ENCODE results near the gene ERICH6. TPM values are rescaled to one million over a fixed set of nuclear protein-coding genes. Genes with fewer than 3 reads are reported as not detected.

Gene ERICH6
- total RNA-seq, 1 experiment from 2014 or later, result not detected

DNA sequence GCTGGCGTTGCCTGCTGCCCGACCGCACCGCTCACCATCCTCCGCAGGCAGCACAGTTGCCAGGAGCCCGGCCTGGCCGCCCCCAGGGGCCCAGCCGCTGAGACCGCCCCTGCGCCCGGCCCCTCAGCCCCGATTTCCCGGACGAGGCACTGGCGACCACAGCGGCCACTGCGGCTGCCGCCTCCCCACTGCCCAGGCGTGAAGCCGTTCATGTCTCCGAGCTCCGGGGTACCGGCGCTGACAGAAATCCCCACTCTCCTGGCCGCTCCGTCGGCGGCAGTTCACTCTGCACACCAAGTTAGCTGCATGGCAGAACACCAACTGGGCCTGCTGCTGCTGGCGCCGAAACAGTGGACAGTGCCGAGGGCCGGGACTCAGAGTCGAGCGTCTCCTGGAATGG, 92.1 kb downstream of the ERICH6 start:
- TF ChIP-seq, protein P1, sequence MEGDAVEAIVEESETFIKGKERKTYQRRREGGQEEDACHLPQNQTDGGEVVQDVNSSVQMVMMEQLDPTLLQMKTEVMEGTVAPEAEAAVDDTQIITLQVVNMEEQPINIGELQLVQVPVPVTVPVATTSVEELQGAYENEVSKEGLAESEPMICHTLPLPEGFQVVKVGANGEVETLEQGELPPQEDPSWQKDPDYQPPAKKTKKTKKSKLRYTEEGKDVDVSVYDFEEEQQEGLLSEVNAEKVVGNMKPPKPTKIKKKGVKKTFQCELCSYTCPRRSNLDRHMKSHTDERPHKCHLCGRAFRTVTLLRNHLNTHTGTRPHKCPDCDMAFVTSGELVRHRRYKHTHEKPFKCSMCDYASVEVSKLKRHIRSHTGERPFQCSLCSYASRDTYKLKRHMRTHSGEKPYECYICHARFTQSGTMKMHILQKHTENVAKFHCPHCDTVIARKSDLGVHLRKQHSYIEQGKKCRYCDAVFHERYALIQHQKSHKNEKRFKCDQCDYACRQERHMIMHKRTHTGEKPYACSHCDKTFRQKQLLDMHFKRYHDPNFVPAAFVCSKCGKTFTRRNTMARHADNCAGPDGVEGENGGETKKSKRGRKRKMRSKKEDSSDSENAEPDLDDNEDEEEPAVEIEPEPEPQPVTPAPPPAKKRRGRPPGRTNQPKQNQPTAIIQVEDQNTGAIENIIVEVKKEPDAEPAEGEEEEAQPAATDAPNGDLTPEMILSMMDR (conservative IDR thresholded peaks at IDR 0.05), result no peak
- no peak for TF ChIP-seq EZH2 (IDR thresholded peaks at IDR 0.05; ENCODE audit: low read depth)
- Histone ChIP-seq H3K27ac (no peak overlapping the region), H3K9me2 (ENCODE audit: insufficient read depth) (no peaks in the 10 kb centered on the region), H3K27me3 (ENCODE audit: insufficient read depth, low read depth) (no peaks in the 10 kb centered on the region), H3K4me1 (replicated peaks; ENCODE audit: insufficient read depth) (no peaks in the 10 kb centered on the region; the same call in 1 of the 2 replicates), H3F3A (ENCODE audit: insufficient read depth, low read depth) (no peaks in the 10 kb centered on the region), H3K9me3 (ENCODE audit: insufficient read depth, low read depth) (no peaks in the 10 kb centered on the region), H2AFZ (no peak overlapping the region), H4K20me1 (ENCODE audit: insufficient read depth) (0 out of 2 replicates have a peak, but pooled peaks cover 6% of the 10 kb centered on the region), H3K4me3 (no peak overlapping the region), H3K79me2 (ENCODE audit: low read depth) (peaks cover 79% of the 10 kb centered on the region), H3K4me2 (no peak overlapping the region), H3K36me3 (ENCODE audit: low read depth) (peaks cover 29% of the 10 kb centered on the region)
- DNase-seq, result no peak
- intact Hi-C loops (cut with micrococcal nuclease; ENCODE audit: unreplicated experiment), result no loop called here
- BruUV-seq (replicated peaks), result no TSS peak
- POLR2A ChIA-PET (ENCODE audit: unreplicated experiment), result no interaction called here
- CTCF ChIA-PET, result no interaction called here

DNA sequence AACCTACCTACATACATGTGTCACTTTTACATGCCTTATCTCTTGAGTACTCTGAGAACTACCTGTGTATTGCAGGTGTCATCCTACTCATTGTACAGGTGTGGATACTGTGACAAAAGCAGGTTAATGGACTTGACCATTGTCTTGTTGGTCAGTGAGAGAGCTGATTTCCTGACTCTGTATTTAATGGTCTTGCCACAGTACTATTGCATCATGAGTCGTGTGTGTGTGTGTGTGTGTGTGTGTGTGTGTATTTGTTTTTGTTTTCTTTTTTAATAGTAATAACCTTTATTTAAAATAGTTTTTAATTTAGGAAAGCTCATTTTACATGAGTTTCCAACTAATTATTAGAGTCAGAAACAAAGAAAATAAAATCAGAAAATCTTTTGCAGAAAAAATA, 92.9 kb downstream of the ERICH6 start:
- H4K20me1 ChIP-seq (ENCODE audit: insufficient read depth), result 0 out of 2 replicates have a peak, but pooled peaks cover 6% of the 10 kb centered on the region
- DNase-seq, result no peak
- H3K79me2 ChIP-seq (ENCODE audit: low read depth), result peaks cover 86% of the 10 kb centered on the region
- H3K4me1 ChIP-seq (replicated peaks; ENCODE audit: insufficient read depth), result peaks cover 3% of the 10 kb centered on the region; the same call in 1 of the 2 replicates
- POLR2A ChIA-PET (ENCODE audit: unreplicated experiment), result no interaction called here
- BruUV-seq (replicated peaks), result no TSS peak
- CTCF ChIA-PET, result interaction anchor here (0.6 kb wide), 1 partner anchor 11 kb away, joined by 4 read pairs; no protein-coding TSS in a partner anchor
- TF ChIP-seq, protein P1 (conservative IDR thresholded peaks at IDR 0.05), result no peak
- TF ChIP-seq EZH2 (IDR thresholded peaks at IDR 0.05; ENCODE audit: low read depth), result no peak
- intact Hi-C loops (cut with micrococcal nuclease; ENCODE audit: unreplicated experiment), result no loop called here
- H3F3A ChIP-seq (ENCODE audit: insufficient read depth, low read depth), result no peaks in the 10 kb centered on the region
- H3K4me3 ChIP-seq, result no peak overlapping the region
- H3K4me2 ChIP-seq, result no peak overlapping the region
- peak overlapping the region; percentile 11; the same call in 1 of the 2 replicates for H3K27ac ChIP-seq
- H3K9me2 ChIP-seq (ENCODE audit: insufficient read depth), result no peaks in the 10 kb centered on the region
- no peaks in the 10 kb centered on the region for H3K9me3 ChIP-seq (ENCODE audit: insufficient read depth, low read depth)
- no peak overlapping the region for H2AFZ ChIP-seq
- H3K36me3 ChIP-seq (ENCODE audit: low read depth), result peaks cover 31% of the 10 kb centered on the region; the same call in 1 of the 2 replicates
- no peaks in the 10 kb centered on the region for H3K27me3 ChIP-seq (ENCODE audit: insufficient read depth, low read depth)

DNA sequence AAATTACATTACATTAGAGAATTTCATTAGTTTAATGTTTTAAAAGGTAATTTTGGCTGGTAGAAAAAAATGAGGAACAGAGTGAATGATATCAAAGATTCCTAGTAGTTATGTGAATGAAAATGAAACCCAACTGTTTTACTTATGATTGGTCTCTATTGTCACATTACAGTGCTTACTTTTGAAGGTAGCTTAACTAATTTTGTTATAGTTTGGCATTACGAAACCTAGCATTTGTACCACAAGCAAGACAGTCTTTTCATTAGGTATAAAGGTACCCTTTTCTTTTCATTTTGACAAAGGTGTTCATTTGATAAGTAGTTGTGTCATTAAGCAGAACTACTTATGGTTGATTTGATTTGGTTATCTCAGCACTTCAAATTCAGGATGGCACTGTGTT, 93.7 kb downstream of the ERICH6 start:
- no peaks in the 10 kb centered on the region for H3K9me2 ChIP-seq (ENCODE audit: insufficient read depth)
- no peak overlapping the region for H3K4me2 ChIP-seq
- peaks cover 11% of the 10 kb centered on the region for H3K4me1 ChIP-seq (replicated peaks; ENCODE audit: insufficient read depth)
- H4K20me1 ChIP-seq (ENCODE audit: insufficient read depth), result 0 out of 2 replicates have a peak, but pooled peaks cover 6% of the 10 kb centered on the region
- no TSS peak for BruUV-seq (replicated peaks)
- H3K36me3 ChIP-seq (ENCODE audit: low read depth), result peaks cover 31% of the 10 kb centered on the region; the same call in 1 of the 2 replicates
- POLR2A ChIA-PET (ENCODE audit: unreplicated experiment), result no interaction called here
- H3K9me3 ChIP-seq (ENCODE audit: insufficient read depth, low read depth), result no peaks in the 10 kb centered on the region
- no peaks in the 10 kb centered on the region for H3F3A ChIP-seq (ENCODE audit: insufficient read depth, low read depth)
- H3K79me2 ChIP-seq (ENCODE audit: low read depth), result peaks cover 94% of the 10 kb centered on the region
- no peak overlapping the region for H2AFZ ChIP-seq
- no peak overlapping the region for H3K27ac ChIP-seq
- H3K4me3 ChIP-seq, result no peak overlapping the region
- intact Hi-C loops (cut with micrococcal nuclease; ENCODE audit: unreplicated experiment), result no loop called here
- H3K27me3 ChIP-seq (ENCODE audit: insufficient read depth, low read depth), result no peaks in the 10 kb centered on the region
- CTCF ChIA-PET, result no interaction called here
- no peak for DNase-seq
- no peak for TF ChIP-seq EZH2 (IDR thresholded peaks at IDR 0.05; ENCODE audit: low read depth)
- TF ChIP-seq, protein P1 (conservative IDR thresholded peaks at IDR 0.05), result no peak

Other genes with a start within 250 kb of the ERICH6 start
- gene SERP1, start 157.4 kb downstream of the ERICH6 start, total RNA-seq (2021), result 106 and 113 TPM in 2 replicates
- 96.4 and 102 TPM in 2 replicates for gene EIF2A, start 157.1 kb downstream of the ERICH6 start, total RNA-seq (2021)
- 59.5 and 84.1 TPM in 2 replicates for gene SELENOT, start 100.6 kb downstream of the ERICH6 start, total RNA-seq (2021)
- 19.4 and 20.3 TPM in 2 replicates for gene SIAH2, start 59.2 kb upstream of the ERICH6 start, total RNA-seq (2021)
- not detected in 2 replicates for gene MINDY4B, start 201.5 kb upstream of the ERICH6 start, total RNA-seq (2021)

Measured in PC-9 (cell line).